ENCODE measurements around the gene ING4.

DNA sequence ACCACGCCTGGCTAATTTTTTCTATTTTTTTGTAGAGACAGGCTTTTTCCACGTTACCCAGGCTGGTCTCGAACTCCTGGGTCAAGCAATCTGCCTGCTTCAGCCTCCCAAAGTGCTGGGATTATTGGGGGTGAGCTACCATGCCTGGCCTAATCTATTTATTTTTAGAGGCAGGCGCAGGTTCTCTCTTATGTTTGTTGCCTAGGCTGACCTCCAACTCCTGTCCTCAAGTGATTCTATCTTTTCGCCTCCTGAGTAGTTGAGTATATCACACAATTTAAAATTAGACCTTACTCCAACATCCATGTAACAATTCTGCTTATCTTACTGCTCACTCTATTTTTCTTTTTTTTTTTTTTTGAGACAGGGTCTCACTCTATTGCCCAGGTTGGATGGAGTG, 8.9 kb downstream of the ING4 start:
- TF ChIP-seq POLR2AphosphoS5 (IDR thresholded peaks at IDR 0.05) (no peak), POLR2A (IDR thresholded peaks at IDR 0.05) (no peak), EP300 (IDR thresholded peaks at IDR 0.05) (no peak)
- TF ChIP-seq, protein P1, sequence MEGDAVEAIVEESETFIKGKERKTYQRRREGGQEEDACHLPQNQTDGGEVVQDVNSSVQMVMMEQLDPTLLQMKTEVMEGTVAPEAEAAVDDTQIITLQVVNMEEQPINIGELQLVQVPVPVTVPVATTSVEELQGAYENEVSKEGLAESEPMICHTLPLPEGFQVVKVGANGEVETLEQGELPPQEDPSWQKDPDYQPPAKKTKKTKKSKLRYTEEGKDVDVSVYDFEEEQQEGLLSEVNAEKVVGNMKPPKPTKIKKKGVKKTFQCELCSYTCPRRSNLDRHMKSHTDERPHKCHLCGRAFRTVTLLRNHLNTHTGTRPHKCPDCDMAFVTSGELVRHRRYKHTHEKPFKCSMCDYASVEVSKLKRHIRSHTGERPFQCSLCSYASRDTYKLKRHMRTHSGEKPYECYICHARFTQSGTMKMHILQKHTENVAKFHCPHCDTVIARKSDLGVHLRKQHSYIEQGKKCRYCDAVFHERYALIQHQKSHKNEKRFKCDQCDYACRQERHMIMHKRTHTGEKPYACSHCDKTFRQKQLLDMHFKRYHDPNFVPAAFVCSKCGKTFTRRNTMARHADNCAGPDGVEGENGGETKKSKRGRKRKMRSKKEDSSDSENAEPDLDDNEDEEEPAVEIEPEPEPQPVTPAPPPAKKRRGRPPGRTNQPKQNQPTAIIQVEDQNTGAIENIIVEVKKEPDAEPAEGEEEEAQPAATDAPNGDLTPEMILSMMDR (IDR thresholded peaks at IDR 0.05): no peak
